PC-3 (cell line): ENCODE results near the gene PROSER3. TPM values are rescaled to one million over a fixed set of nuclear protein-coding genes. Genes with fewer than 3 reads are reported as not detected.

Experiments used
- ATAC-seq: fragments of 200-7000 bp; cut with Tn5 transposase; 2 replicates; pipeline ENCODE4 v1.9.1; 2020; ENCODE audit warnings: mild to moderate bottlenecking, moderate library complexity
- BruUV-seq: library from RNA; stranded (reverse); fragments of 400-500 nt; replicated peaks from 2 replicates; lab custom pipeline; 2021; lab: Mats Ljungman, UMichigan
- CTCF ChIA-PET: fragments of 300-600 bp; sonication (Branson Sonifier 250); formaldehyde crosslinking; loops from one replicate; lab custom pipeline; 2022; ENCODE audit warnings: antibody characterized with exemption; lab: Charles Lee
- POLR2A ChIA-PET: fragments of 300-600 bp; sonication (Branson Sonifier 250); formaldehyde crosslinking; loops from one replicate; lab custom pipeline; 2022; ENCODE audit warnings: antibody characterized with exemption; ENCODE audit not compliant: unreplicated experiment; lab: Charles Lee
- DNase-seq: peaks from one replicate; pipeline ENCODE4 v3.0.0-alpha.2; 2015
- H2AFZ ChIP-seq: fragments of 300-600 bp; sonication (generic); 2 replicates; pipeline ENCODE4 v1.6.0; 2016; ENCODE audit warnings: antibody characterized with exemption, low read length
- H3F3A ChIP-seq: fragments of 300-600 bp; sonication (generic); one replicate; pipeline ENCODE4 v1.6.0; 2017; ENCODE audit warnings: antibody characterized with exemption, low read length, control low read depth, mild to moderate bottlenecking; ENCODE audit not compliant: unreplicated experiment
- H3K27ac ChIP-seq: fragments of 300-600 bp; sonication (generic); 2 replicates; pipeline ENCODE4 v1.5.1; 2016; ENCODE audit warnings: mild to moderate bottlenecking, low read length
- H3K27me3 ChIP-seq: fragments of 300-600 bp; sonication (generic); 2 replicates; pipeline ENCODE4 v1.6.1; 2016; ENCODE audit warnings: low read length, mixed read lengths
- H3K36me3 ChIP-seq: fragments of 300-600 bp; sonication (generic); 2 replicates; pipeline ENCODE4 v1.6.1; 2016; ENCODE audit warnings: low read depth, mixed run types, low read length, mixed read lengths
- H3K4me1 ChIP-seq: fragments of 300-600 bp; sonication (generic); 2 replicates; pipeline ENCODE4 v1.5.1; 2016; ENCODE audit warnings: low read length; ENCODE audit not compliant: insufficient read depth
- H3K4me2 ChIP-seq: fragments of 300-600 bp; sonication (generic); 2 replicates; pipeline ENCODE4 v1.6.0; 2016; ENCODE audit warnings: low read length
- H3K4me3 ChIP-seq: fragments of 300-600 bp; sonication (generic); 2 replicates; pipeline ENCODE4 v1.5.1; 2016; ENCODE audit warnings: mild to moderate bottlenecking, low read length, mixed read lengths
- H3K79me2 ChIP-seq: fragments of 300-600 bp; sonication (generic); 2 replicates; pipeline ENCODE4 v1.6.1; 2017; ENCODE audit warnings: low read length, mixed read lengths
- H3K9ac ChIP-seq: fragments of 300-600 bp; sonication (generic); 2 replicates; pipeline ENCODE4 v1.6.0; 2016; ENCODE audit warnings: mild to moderate bottlenecking, low read length
- H3K9me2 ChIP-seq: fragments of 300-600 bp; sonication (generic); replicated peaks from 2 replicates; pipeline ENCODE4 v1.6.1; 2016; ENCODE audit warnings: mixed run types, low read length, mixed read lengths
- H3K9me3 ChIP-seq: fragments of 300-600 bp; sonication (generic); 2 replicates; pipeline ENCODE4 v1.6.1; 2016; ENCODE audit warnings: low read length, mixed read lengths
- H4K20me1 ChIP-seq: fragments of 300-600 bp; sonication (generic); 2 replicates; pipeline ENCODE4 v1.6.1; 2016; ENCODE audit warnings: low read length, mixed read lengths
- EZH2 ChIP-seq: fragments of 300-600 bp; sonication (generic); IDR thresholded peaks from one replicate; pipeline ENCODE4 v1.6.1; 2017; ENCODE audit warnings: antibody characterized with exemption, mild to moderate bottlenecking, low read length; ENCODE audit not compliant: unreplicated experiment
- EZH2phosphoT487 ChIP-seq: fragments of 300-600 bp; sonication (generic); IDR thresholded peaks from 2 replicates; pipeline ENCODE4 v1.6.1; 2018; ENCODE audit warnings: mild to moderate bottlenecking, antibody characterized with exemption, low read length, borderline replicate concordance
- intact Hi-C: fragments of 100-400 bp; cut with micrococcal nuclease; formaldehyde crosslinking; loops from 2 replicates; pipeline ENCODE4 v1.9.0; 2023
- total RNA-seq: library from RNA; depleted of rRNA; stranded (reverse); fragments of >200 nt; gene quantifications from 2 replicates; pipeline ENCODE4 v1.2.3, GENCODE V29; 2014
- TF ChIP-seq, protein P1 (sequence below): fragments of 300-600 bp; sonication (generic); conservative IDR thresholded peaks from 2 replicates; pipeline ENCODE4 v1.5.1; 2017; ENCODE audit warnings: antibody characterized with exemption, low read depth, mild to moderate bottlenecking, low read length

PROSER3 gene
- total RNA-seq, 1 experiment from 2014 or later, result 5.5 TPM

DNA sequence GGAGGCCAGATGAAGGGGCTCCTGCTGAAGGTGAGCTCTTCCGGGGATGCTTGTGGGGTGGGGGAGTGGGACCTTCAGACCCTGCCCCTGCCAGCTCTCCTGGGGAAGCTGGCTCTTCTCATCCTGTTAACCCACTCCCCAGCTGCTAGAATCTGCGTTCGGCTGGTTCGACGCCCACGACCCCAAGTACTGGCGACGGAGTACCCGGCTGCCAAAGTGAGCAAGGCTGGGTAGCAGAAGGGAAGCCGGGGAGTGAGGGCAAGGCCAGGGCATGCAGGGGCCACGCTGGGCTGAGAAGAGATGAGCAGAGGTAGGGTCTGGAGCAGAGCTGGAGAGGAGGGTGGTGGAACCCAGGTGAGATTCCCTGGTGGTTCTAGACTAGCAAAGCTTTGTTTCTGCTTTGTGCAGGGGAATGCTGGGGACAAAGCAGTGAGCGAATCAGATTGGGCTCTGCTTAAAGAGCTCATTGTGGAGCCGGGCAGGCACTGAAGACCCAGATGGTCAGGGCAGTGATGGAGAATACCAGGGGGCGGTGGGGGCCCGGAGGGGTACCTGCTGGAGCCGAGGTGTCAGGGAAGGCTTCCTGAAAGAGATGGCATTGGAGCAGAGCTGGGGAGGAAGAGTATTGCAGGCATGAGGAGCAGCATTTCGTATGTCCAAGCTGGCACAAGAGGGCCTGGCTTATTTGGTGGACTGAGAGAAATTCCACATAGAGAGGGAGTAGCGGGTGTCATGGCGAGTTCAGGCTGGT, 29.8 kb upstream of the PROSER3 start:
- TF ChIP-seq EZH2phosphoT487 (no peak), EZH2 (no peak)
- TF ChIP-seq, protein P1, sequence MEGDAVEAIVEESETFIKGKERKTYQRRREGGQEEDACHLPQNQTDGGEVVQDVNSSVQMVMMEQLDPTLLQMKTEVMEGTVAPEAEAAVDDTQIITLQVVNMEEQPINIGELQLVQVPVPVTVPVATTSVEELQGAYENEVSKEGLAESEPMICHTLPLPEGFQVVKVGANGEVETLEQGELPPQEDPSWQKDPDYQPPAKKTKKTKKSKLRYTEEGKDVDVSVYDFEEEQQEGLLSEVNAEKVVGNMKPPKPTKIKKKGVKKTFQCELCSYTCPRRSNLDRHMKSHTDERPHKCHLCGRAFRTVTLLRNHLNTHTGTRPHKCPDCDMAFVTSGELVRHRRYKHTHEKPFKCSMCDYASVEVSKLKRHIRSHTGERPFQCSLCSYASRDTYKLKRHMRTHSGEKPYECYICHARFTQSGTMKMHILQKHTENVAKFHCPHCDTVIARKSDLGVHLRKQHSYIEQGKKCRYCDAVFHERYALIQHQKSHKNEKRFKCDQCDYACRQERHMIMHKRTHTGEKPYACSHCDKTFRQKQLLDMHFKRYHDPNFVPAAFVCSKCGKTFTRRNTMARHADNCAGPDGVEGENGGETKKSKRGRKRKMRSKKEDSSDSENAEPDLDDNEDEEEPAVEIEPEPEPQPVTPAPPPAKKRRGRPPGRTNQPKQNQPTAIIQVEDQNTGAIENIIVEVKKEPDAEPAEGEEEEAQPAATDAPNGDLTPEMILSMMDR, result no peak
- CTCF ChIA-PET, result no interaction called here
- no TSS peak for BruUV-seq
- Histone ChIP-seq H3K27ac (no peak overlapping the region), H3K4me1 (no peaks in the 10 kb centered on the region), H3F3A (no peaks in the 10 kb centered on the region), H3K4me3 (no peak overlapping the region), H2AFZ (no peak overlapping the region), H3K27me3 (no peaks in the 10 kb centered on the region), H3K9me2 (no peaks in the 10 kb centered on the region), H3K9ac (no peak overlapping the region), H4K20me1 (no peaks in the 10 kb centered on the region), H3K4me2 (no peak overlapping the region), H3K79me2 (no peaks in the 10 kb centered on the region), H3K9me3 (no peaks in the 10 kb centered on the region), H3K36me3 (peaks cover 5% of the 10 kb centered on the region)
- DNase-seq, result no peak
- POLR2A ChIA-PET, result no interaction called here
- intact Hi-C loops, result no loop called here
- ATAC-seq, result no peak

DNA sequence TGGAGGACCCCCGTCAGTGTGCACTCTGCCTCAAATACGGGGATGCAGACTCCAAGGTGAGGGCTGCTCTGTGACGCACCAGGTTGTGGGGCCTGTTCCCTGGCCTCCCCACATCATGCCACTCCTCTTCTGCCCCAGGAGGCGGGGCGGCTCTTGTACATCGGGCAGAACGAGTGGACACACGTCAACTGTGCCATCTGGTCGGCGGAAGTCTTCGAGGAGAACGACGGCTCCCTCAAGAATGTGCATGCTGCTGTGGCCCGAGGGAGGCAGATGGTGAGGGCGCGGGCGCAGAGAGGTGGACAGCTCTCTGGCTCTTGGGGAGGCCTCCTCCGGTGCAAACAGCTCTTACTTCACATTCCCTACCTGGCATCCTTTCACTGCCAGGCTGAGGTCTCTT, 29.0 kb upstream of the PROSER3 start:
- DNase-seq, result no peak
- H3K9ac ChIP-seq, result no peak overlapping the region
- peaks cover 5% of the 10 kb centered on the region for H3K36me3 ChIP-seq
- no peak overlapping the region for H3K4me3 ChIP-seq
- ChIA-PET CTCF (no interaction called here), POLR2A (no interaction called here)
- H4K20me1 ChIP-seq, result no peaks in the 10 kb centered on the region
- H2AFZ ChIP-seq, result no peak overlapping the region
- H3K9me2 ChIP-seq, result no peaks in the 10 kb centered on the region
- no peaks in the 10 kb centered on the region for H3K4me1 ChIP-seq
- no peaks in the 10 kb centered on the region for H3K27me3 ChIP-seq
- no peak overlapping the region for H3K4me2 ChIP-seq
- no peak overlapping the region for H3K27ac ChIP-seq
- intact Hi-C loops, result no loop called here
- H3K9me3 ChIP-seq, result no peaks in the 10 kb centered on the region
- BruUV-seq, result no TSS peak
- TF ChIP-seq EZH2phosphoT487 (no peak), EZH2 (no peak)
- TF ChIP-seq, protein P1, result no peak
- H3K79me2 ChIP-seq, result no peaks in the 10 kb centered on the region
- no peak for ATAC-seq
- no peaks in the 10 kb centered on the region for H3F3A ChIP-seq

DNA sequence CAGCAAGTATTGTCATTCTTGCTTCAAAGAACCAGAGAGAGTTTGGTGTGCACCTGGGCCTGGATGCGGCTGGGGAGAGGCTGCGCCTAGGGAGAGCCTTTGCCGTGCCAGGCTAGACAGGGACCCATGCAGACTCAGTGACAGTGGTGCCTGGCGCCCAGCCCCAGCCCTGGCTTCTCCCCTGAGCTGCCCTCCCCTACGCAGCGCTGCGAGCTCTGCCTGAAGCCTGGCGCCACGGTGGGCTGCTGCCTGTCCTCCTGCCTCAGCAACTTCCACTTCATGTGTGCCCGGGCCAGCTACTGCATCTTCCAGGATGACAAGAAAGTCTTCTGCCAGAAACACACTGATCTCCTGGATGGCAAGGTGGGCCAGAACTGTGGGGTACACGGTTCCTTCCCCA, 28.2 kb upstream of the PROSER3 start:
- ChIA-PET CTCF (no interaction called here), POLR2A (no interaction called here)
- Histone ChIP-seq H4K20me1 (no peaks in the 10 kb centered on the region), H3K27me3 (no peaks in the 10 kb centered on the region), H3K36me3 (peaks cover 5% of the 10 kb centered on the region), H3K27ac (no peak overlapping the region), H3K9me3 (no peaks in the 10 kb centered on the region), H3K4me3 (no peak overlapping the region), H3F3A (no peaks in the 10 kb centered on the region), H2AFZ (no peak overlapping the region), H3K79me2 (no peaks in the 10 kb centered on the region), H3K4me1 (no peaks in the 10 kb centered on the region), H3K9ac (no peak overlapping the region), H3K9me2 (no peaks in the 10 kb centered on the region), H3K4me2 (no peak overlapping the region)
- intact Hi-C loops, result no loop called here
- no peak for ATAC-seq
- TF ChIP-seq EZH2 (no peak), EZH2phosphoT487 (no peak)
- TF ChIP-seq, protein P1, result no peak
- no peak for DNase-seq
- no TSS peak for BruUV-seq
